Upper lobe of left lung (tissue), 6 donors: ENCODE measurements around the gene PTPRN2. TPM values are rescaled to one million over a fixed set of nuclear protein-coding genes. Genes with fewer than 3 reads are reported as not detected.

Experiments
- ATAC-seq, 2 donors: fragments of 200-7000 bp; cut with Tn5 transposase; one replicate each; pipeline ENCODE4 v1.9.1; 2022; ENCODE audit warnings: mild to moderate bottlenecking in 2 of 2, moderate library complexity in 2 of 2; ENCODE audit not compliant: low FRiP score in 2 of 2
- DNase-seq, 2 donors: peaks; one replicate each; pipeline ENCODE4 v3.0.0-alpha.2; 2019 to 2020
- H3K27ac ChIP-seq, 4 donors: fragments of 200-600 bp; sonication (generic); one replicate each; pipeline ENCODE4 v1.5.1; 2016 to 2019
- H3K27me3 ChIP-seq, 4 donors: fragments of 200-600 bp; sonication (generic); one replicate each; pipeline ENCODE4 v1.5.1; 2017 to 2019
- H3K36me3 ChIP-seq, 4 donors: fragments of 200-600 bp; sonication (generic); one replicate each; pipeline ENCODE4 v1.5.1; 2016 to 2019
- H3K4me1 ChIP-seq, 4 donors: fragments of 200-600 bp; sonication (generic); one replicate each; pipeline ENCODE4 v1.5.1; 2018 to 2019
- H3K4me3 ChIP-seq, 4 donors: fragments of 200-600 bp; sonication (generic); one replicate each; pipeline ENCODE4 v1.5.1; 2017 to 2019; ENCODE audit warnings: mild to moderate bottlenecking in 2 of 4, moderate library complexity in 1 of 4
- H3K9me3 ChIP-seq, 4 donors: fragments of 200-600 bp; sonication (generic); one replicate each; pipeline ENCODE4 v1.5.1; 2018 to 2019
- EP300 ChIP-seq, 4 donors: sonication (generic); formaldehyde crosslinking; IDR thresholded peaks; one replicate each; pipeline ENCODE4 v1.5.1; 2017; ENCODE audit warnings: antibody characterized with exemption in 4 of 4, control low read depth in 2 of 4
- POLR2A ChIP-seq, 4 donors: fragments of 450-650 bp; IDR thresholded peaks; one replicate each; pipeline ENCODE4 v1.5.1; 2016 to 2017; ENCODE audit warnings: antibody characterized with exemption in 4 of 4, mild to moderate bottlenecking in 2 of 4
- POLR2AphosphoS5 ChIP-seq, 2 donors: sonication (generic); formaldehyde crosslinking; IDR thresholded peaks; one replicate each; pipeline ENCODE4 v1.5.1; 2017; ENCODE audit warnings: antibody characterized with exemption in 2 of 2
- WGBS, 2 donors: methylation state at CpG; one replicate each; pipeline ENCODE4 v1.1.5; 2017 to 2018; 5-methylcytosine and 5-hydroxymethylcytosine counted together
- total RNA-seq, 6 donors: library from RNA; depleted of rRNA in 4 of 6; stranded (reverse); fragments of >200 nt in 4 of 6; gene quantifications; one replicate each; pipeline versions ENCODE4 v1.1.0 to v1.2.1, GENCODE V29; 2016 to 2021
- TF ChIP-seq, protein P1 (sequence below), 6 experiments: fragments of 450-650 bp in 4 of 6; fragments of 200-600 bp in 2 of 6; sonication (generic) in 2 of 6; IDR thresholded peaks; one replicate each; pipeline ENCODE4 v1.5.1; 2016 to 2019; ENCODE audit warnings: antibody characterized with exemption in 6 of 6
- donor health status: DM: no; HTN: no; CAD: no; lungs with moderate emphysema.
- donor health status: DM: no; HTN: yes; CAD: no; lungs with severe emphysema.

PTPRN2 gene
- total RNA-seq, 6 donors from 2014 or later = 3.3 to 7.9 (median 5.2) TPM

DNA sequence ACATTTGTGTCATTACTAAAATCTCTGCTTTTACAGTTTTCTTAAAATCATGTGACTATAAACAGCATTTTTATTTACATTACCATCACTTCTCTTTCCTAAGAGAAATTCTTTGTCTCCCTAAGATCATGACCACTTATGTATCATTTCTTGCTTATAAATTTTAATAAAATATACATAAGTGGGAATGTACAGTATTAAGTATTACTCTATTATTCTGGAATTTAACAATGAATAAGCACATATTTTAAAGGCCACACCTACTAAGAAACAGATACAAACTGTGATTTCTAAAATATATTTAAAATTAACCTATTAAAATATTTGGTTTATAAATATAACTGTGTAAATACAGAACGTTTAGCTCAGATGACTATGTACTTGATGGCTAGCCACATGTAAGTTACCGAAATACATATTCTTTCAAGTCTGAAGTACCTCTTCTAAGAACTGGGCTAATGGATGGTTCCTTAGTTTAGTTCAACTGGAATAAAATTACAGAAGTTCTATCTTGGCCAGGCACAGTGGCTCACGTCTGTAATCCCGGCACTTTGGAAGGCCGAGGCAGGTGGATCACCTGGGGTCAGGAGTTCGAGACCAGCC lies 33.3 kb upstream of the PTPRN2 start:
- no peaks in the 10 kb centered on the region for H3K27me3 ChIP-seq
- no peak overlapping the region for H3K27ac ChIP-seq
- no peak for DNase-seq
- no peaks in the 10 kb centered on the region for H3K9me3 ChIP-seq
- TF ChIP-seq, protein P1, sequence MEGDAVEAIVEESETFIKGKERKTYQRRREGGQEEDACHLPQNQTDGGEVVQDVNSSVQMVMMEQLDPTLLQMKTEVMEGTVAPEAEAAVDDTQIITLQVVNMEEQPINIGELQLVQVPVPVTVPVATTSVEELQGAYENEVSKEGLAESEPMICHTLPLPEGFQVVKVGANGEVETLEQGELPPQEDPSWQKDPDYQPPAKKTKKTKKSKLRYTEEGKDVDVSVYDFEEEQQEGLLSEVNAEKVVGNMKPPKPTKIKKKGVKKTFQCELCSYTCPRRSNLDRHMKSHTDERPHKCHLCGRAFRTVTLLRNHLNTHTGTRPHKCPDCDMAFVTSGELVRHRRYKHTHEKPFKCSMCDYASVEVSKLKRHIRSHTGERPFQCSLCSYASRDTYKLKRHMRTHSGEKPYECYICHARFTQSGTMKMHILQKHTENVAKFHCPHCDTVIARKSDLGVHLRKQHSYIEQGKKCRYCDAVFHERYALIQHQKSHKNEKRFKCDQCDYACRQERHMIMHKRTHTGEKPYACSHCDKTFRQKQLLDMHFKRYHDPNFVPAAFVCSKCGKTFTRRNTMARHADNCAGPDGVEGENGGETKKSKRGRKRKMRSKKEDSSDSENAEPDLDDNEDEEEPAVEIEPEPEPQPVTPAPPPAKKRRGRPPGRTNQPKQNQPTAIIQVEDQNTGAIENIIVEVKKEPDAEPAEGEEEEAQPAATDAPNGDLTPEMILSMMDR (IDR thresholded peaks at IDR 0.05) = no peak
- TF ChIP-seq POLR2A (IDR thresholded peaks at IDR 0.05) (no peak), POLR2AphosphoS5 (IDR thresholded peaks at IDR 0.05) (no peak), EP300 (IDR thresholded peaks at IDR 0.05) (no peak)
- H3K36me3 ChIP-seq = no peaks in the 10 kb centered on the region
- 73 to 82% methylated on average over 6 of the region's 6 CpGs for WGBS, 2 donors
- H3K4me1 ChIP-seq = no peaks in the 10 kb centered on the region
- H3K4me3 ChIP-seq = no peak overlapping the region
- no peak for ATAC-seq

DNA sequence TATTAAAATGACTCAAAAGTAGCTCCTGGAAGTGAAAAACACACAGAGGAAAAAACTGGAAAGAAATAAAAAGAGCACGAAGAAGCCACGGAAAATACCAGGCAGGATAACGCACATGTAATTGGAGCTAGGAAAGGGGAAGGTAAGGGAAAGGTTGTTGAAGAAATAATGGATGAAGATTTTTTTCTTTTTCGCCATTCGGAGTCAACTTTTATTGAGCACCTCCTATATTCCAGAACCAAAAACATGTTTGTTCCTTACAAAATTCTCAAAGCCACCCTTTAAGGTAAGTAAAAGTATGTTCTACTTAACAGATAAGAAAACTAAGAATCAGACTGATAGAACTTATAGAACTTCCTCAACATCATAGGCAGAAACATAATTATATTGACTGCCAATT lies 32.8 kb upstream of the PTPRN2 start:
- TF ChIP-seq EP300 (IDR thresholded peaks at IDR 0.05) = no peak
- TF ChIP-seq POLR2AphosphoS5 (IDR thresholded peaks at IDR 0.05) = no peak
- TF ChIP-seq POLR2A (IDR thresholded peaks at IDR 0.05) = no peak
- TF ChIP-seq, protein P1 (IDR thresholded peaks at IDR 0.05) = no peak
- no peak overlapping the region for H3K4me3 ChIP-seq
- no peak overlapping the region for H3K27ac ChIP-seq
- no peaks in the 10 kb centered on the region for H3K36me3 ChIP-seq
- H3K27me3 ChIP-seq = no peaks in the 10 kb centered on the region
- H3K4me1 ChIP-seq = no peaks in the 10 kb centered on the region
- no peak for ATAC-seq
- 97% methylated on average over 5 of the region's 5 CpGs for WGBS, 2 donors
- no peaks in the 10 kb centered on the region for H3K9me3 ChIP-seq
- DNase-seq = no peak

DNA sequence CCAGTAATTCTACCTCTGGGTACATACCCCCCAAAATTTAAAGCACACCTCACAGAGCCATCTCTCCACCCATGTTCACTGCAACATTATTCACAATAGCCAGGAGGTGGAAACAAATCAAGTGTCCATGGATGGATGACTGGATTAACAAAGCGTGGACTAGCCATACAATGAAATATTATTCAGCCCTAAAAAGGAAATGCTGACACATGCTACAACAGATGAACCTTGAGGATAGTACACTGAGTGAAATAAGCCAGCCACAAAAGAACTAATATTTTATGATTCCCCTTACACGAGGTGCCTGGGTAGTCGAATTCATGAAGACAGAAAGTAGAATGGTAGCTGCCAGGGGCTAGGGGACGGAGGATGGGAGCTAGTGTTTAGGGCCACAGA lies 31.1 kb upstream of the PTPRN2 start:
- WGBS, 2 donors = 94 to 96% methylated on average over 4 of the region's 4 CpGs

DNA sequence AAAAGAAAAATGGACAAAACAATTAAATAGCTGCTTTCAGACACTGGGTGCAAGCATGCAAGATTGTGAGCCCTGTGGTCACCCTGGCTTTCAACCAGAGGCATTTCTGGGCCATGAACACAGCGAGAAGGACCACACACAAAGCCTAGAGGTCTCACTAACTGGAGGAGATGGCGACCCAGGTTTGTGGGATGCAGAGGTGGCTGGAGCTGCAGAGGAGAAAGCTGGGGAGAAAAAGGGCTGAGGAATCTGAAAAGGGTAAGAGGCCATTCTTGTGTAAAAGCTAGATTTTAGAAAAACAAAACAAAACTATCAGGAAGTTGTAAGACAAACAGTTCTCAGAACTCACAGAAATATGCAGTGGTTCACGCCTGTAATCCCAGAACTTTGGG lies 30.1 kb upstream of the PTPRN2 start:
- no peak overlapping the region for H3K4me3 ChIP-seq
- no peaks in the 10 kb centered on the region for H3K4me1 ChIP-seq
- ATAC-seq = no peak
- no peaks in the 10 kb centered on the region for H3K36me3 ChIP-seq
- no peak for DNase-seq
- H3K27ac ChIP-seq = no peak overlapping the region
- TF ChIP-seq, protein P1 (IDR thresholded peaks at IDR 0.05) = no peak
- TF ChIP-seq POLR2AphosphoS5 (IDR thresholded peaks at IDR 0.05) (no peak), EP300 (IDR thresholded peaks at IDR 0.05) (no peak), POLR2A (IDR thresholded peaks at IDR 0.05) (no peak)
- 89 to 92% methylated on average over 3 of the region's 3 CpGs for WGBS, 2 donors
- H3K9me3 ChIP-seq = no peaks in the 10 kb centered on the region
- H3K27me3 ChIP-seq = no peaks in the 10 kb centered on the region

More for the DNA sequence above, 31.1 kb upstream of the PTPRN2 start:
- TF ChIP-seq, protein P1 (IDR thresholded peaks at IDR 0.05) = no peak
- TF ChIP-seq EP300 (IDR thresholded peaks at IDR 0.05) (no peak), POLR2AphosphoS5 (IDR thresholded peaks at IDR 0.05) (no peak), POLR2A (IDR thresholded peaks at IDR 0.05) (no peak)
- H3K4me1 ChIP-seq = no peaks in the 10 kb centered on the region
- H3K27me3 ChIP-seq = no peaks in the 10 kb centered on the region
- H3K4me3 ChIP-seq = no peak overlapping the region
- no peak for ATAC-seq
- H3K27ac ChIP-seq = no peak overlapping the region
- H3K36me3 ChIP-seq = no peaks in the 10 kb centered on the region
- DNase-seq = no peak
- no peaks in the 10 kb centered on the region for H3K9me3 ChIP-seq

DNA sequence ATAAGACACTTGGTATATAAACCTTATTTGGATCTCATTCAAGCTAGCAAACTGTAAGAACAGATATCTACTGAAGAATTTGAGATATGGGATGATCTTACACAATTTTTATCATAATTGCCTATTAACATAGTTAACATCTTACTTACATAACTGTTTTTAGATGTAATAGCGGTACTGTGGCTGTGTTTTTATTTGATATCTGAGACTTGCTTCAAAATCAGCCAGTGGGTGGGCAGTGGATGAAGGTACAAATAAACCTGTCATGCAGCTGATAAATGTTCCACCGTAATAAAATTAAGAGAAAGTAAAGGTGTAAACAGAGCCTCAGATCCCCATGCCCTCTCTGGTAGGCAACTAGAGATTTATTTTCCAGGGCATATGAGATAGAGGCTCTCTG lies 28.4 kb upstream of the PTPRN2 start:
- DNase-seq (no peak), ATAC-seq (no peak)
- Histone ChIP-seq H3K9me3 (no peaks in the 10 kb centered on the region), H3K4me1 (no peaks in the 10 kb centered on the region), H3K4me3 (no peak overlapping the region), H3K27ac (no peak overlapping the region), H3K36me3 (no peaks in the 10 kb centered on the region), H3K27me3 (no peaks in the 10 kb centered on the region)
- 88 to 92% methylated on average over 2 of the region's 2 CpGs for WGBS, 2 donors
- TF ChIP-seq EP300 (IDR thresholded peaks at IDR 0.05) (no peak), POLR2A (IDR thresholded peaks at IDR 0.05) (no peak), POLR2AphosphoS5 (IDR thresholded peaks at IDR 0.05) (no peak)
- TF ChIP-seq, protein P1 (IDR thresholded peaks at IDR 0.05) = no peak
